Epidermal melanocyte (primary cell): ENCODE measurements around the gene BMS1.
"Not testable (repeated sequence)": the region's sequence is repeated elsewhere in the genome, so short reads cannot be mapped to it uniquely, and the experiment has no call there.

Experiments used
- DNase-seq: peaks from one replicate; pipeline ENCODE4 v3.0.0; 2011; ENCODE audit warnings: low spot score; ENCODE audit not compliant: insufficient read length

Gene BMS1

DNA sequence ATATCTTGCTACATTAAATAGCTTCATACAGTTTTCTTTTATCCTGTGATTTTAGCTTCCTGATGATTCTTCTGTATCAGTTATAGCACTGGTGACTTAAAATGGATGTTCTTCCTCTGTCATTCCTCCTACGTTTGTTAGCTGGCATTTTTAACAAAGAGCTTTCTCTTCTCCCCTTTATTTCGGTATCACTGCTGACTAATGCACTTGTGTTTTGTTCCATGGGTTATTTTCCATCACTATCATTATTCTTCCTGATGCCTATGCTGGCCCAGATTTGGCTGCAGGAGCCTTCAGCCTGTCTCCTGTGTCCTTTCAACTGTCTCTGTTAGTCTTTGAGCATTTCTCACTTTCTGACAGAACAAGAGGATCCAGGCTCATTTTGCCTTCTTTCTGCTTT, 13.1 kb downstream of the BMS1 start:
- DNase-seq: no peak

DNA sequence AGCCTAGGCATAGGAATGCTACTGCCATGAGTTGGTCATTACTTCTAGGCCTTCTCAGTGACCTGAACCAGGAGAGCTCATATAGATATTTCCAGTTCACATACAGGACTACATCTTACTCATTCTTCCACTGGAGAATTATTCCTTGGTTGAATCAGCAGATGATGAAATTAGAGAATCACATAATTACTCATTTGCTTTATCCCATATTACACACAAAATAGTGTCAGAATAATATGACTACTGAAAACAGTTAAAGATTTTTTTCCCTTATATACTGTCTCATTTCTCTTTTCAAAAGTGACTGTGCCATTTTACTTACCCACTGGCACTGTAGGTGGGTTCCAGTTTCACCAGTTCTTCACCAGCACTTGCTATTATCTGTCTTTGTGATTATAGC, 18.5 kb downstream of the BMS1 start:
- no peak for DNase-seq

DNA sequence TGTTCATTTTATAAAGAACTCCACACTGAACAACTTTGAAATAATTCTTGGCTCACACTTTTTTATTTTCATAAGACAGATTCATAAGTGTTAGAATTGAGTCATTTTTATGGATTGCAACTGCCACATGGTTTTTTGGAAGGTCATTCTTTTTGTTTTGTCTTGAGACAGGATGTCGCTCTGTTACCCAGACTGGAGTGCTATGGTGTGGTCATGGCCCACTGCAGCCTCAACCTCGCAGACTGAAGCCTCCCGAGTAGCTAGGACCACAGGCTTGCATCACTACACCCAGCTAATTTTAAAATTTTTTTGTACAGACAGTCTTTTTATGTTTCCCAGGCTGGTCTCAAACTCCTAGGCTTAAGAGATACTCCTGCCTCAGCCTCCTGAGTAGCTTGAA, 20.3 kb downstream of the BMS1 start:
- no peak for DNase-seq

DNA sequence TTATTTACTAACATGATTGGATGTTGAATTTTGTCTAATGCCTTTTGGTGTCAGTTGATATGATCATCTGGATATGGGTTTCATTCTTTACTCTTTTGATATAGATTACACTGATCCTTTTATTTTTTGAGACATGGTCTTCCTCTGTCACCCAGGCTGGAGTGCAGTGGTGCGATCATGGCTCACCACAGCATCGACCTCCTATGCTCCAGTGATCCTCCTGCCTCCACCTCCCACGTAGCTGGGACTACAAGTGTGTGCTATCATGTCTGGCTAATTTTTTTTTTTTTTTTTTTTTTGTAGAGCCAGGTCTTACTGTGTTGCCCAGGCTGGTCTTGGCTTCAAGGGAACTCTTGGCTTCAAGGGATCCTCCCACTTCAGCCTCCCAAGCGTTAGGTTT, 27.1 kb downstream of the BMS1 start:
- no peak for DNase-seq

DNA sequence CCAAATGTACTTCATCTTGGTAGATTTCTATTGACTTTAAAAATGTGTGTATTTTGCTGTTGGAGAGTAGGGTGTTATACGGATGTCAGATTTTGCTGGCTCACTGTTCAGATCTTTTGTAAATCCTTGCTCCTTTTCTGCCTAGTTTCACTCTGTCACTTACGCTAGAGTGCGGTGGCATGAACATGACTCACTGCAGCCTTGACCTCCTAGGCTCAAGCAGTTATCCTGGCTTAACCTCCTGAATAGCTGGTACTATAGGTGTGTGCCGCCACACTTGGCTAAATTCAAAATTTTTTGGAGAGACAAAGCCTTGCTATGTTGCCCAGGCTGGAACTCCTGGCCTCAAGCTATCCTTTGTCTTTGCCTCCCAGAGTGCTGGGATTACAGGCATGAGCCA, 29.4 kb downstream of the BMS1 start:
- DNase-seq: no peak

DNA sequence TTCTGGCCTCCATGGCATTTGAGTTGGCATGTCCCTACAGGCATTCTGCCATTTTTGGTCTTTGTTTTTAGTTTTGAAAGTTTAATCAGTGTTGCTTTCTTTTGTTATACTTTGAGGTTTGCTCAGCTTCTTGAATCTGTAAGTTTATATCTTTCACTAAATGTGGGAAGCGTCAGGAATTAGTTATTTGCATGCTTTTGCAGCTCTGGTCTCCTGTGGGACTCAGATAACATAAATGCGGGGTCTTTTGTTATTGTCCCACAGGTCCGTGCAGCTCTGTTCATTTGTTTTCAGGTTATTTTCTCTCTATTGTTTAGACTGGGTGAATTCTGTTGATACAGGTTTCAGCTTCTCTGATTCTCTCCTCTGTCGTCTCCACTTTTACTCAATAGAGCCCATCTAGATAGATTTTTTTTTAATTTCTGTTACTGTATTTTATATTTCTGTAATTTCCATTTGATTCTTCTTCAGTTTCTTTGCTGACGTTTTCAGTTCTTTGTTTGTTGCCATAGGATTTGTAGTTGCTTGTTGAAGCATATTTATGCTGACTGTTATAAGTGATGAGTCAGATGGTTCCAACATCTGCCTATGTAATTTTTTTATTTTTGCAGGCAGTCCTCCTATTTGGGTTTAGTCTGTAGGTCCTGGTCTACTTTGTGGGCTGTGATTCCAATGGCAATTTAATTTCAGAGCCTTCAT, 31.5 kb downstream of the BMS1 start:
- DNase-seq: not testable (repeated sequence)

DNA sequence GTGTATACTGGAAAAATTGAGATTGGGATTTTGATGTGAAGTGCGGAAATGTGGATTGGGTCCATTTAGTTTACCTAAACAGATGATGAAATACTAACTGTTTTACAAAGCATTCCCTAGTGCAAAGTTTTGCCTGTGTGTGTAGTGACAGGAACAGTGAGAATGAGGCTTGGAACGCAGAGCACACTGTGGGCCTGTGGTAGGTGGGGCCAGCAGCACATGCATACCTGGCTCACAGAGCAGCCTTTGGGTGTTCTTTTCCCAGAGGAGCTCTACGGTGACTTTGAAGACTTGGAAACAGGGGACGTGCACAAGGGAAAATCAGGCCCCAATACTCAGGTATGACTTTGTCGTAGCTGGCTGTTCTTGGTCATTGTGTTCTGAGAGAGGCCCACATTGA, 33.7 kb downstream of the BMS1 start:
- DNase-seq: not testable (repeated sequence)

DNA sequence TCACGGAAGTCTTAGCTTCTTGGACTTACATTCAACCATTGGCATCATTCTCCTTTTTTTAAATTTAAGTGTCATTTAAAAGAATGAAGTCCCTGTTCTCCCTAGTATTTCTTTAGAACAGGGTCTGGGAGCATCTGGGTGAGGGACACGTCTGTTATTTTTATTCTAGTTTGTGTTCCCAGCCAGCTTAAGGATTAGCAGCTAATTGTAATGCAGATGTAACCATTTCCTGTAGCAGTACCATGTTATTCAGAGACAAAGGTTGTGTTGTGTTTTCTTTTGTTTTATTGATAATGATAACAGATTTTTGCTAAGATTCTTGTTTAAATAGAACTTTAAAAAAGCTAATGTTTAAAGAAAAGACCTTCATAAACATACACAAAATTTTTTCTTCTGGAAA, 34.3 kb downstream of the BMS1 start:
- no peak for DNase-seq

DNA sequence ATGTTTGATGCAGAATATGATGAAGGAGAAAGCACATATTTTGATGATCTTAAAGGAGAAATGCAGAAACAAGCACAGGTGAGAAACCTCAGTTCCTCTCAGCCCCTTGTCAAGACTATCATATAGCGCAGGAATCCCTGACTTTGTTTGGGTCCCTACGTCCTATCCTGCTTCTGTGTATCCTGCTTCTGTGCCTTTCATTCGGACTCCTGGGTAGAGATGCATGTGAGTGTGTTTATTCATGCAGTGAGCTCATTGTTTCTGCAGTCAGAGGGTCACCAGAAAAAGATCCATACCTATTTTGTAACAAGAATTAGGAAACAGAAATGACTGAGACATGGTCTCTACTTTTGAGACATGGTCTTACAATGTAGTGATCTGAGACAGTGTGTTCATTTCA, 34.8 kb downstream of the BMS1 start:
- DNase-seq: not testable (repeated sequence)

DNA sequence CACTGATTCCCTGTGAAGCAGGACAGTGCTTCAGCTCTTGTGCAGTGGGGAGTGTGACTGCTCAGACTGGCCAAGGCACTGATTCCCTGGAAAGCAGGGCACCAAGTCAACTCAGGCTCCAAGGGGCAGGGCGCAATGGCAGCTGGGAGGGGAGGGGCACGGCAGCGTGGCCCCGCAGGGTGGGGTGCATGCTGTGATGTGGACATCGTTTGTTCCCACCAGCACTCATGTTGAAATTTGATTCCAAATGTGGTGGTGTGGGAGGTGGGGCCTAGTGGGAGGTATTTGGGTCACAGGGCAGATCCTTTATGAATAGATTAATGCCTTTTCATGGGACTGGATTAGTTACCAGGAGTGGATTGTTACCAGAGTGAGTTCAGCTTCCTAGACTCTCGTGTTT, 44.2 kb downstream of the BMS1 start:
- not testable (repeated sequence) for DNase-seq

DNA sequence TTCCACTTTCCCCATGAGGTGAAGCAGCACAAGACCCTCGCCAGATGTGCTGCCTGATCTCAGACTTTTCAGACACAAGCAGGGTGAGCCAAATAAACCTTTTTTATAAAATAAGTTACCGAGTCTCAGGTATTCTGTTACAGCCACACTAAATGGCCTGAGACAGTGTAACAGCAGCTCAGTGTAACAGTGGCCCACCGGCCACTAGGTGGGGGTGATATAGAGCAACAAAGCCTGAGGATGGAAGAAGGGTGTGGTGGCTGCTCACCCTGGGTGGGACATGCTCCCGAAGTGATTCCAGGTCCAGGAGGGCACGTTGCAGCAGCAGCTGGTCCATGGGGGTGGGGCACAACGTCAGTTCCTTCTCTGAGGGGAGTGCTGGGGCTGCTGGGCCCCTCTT, 44.6 kb downstream of the BMS1 start:
- DNase-seq: no peak

DNA sequence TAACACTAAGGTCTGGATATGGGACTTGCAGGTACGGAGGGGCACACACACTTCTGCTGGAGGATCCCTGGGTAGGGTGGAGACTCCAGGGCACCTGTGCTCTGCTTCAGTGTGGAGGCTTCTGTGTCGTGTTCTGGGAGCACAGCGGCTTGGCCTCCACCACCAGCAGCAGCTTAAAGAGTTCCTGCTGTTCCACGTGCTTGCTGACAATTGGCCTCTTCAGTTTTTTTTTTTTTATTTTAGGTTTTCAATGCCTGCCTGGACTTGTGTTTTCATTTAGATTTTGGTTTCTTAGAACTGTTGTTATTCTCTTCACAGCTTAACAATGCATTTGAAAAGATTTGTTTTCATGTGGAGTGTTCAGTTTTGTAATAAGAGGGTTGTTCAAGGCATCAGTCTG, 45.8 kb downstream of the BMS1 start:
- not testable (repeated sequence) for DNase-seq

DNA sequence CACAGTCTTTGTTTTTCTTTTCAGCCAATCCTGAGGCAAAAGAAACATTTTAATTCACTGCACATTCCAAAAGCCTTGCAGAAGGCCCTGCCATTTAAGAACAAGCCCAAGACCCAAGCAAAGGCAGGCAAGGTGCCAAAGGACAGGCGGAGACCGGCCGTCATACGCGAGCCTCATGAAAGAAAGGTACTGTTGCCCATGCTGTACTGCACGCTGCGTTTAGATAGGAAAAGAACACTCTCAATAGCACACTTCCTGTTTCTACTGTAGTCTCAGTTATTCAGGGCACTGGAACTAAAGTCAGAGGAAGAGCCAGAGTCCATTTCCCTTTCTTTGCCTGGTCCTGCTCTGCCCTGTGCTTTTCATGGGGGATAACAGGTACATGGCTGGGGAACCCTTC, 47.6 kb downstream of the BMS1 start:
- DNase-seq: no peak

DNA sequence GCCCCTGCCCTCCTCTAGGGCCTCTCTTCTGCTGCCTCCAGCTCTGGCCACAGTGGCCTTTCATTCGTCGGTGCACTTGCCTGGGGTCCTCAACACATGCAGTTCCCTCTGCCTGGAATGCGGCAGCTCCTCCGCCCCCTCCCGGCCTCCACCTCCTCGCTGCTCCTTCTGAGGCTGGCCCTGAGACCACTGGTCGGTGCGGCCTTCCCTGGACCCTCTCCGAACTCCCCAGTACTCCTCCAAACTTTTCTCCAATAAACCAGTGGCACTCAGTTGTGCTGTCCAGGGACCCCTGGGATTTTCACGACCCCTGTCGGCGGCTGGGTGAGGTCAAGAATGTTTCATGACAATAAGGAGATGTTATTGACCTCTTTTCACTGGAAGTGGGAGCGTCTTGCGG, 53.5 kb downstream of the BMS1 start:
- DNase-seq: no peak

DNA sequence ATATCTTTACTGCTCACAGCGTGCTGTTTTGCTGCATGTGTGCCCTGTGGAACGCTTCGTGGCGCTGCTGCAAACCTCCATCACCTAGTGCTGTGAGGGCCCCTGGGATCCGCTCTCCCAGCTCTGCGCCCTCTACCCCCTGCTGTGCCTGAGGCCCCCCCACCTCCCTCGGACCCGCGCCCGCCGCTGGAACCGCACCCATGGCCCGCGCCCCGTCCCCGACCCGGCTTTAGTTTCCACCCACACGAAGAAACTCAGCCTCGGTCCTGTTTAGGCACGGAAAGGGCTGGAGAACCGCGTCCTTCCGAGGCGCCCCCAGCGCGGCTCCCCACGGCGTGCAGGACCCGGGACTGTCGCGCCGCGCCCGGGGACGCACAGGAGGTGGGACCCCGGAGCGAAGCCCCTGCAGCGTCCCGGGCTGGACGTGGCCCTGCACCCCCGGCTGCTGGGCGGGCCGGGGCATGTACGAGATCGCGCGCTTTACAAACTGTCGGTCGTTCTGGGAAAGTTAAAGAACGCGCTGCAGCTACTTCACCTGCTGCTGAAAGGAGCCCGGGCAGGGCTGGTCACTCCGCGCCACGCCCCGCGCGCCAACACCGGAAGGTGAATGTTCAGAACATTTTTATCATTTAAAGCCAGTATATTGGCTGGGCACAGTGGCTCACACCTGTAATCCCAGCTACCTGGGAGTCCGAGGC, 54.3 kb downstream of the BMS1 start:
- no peak for DNase-seq

DNA sequence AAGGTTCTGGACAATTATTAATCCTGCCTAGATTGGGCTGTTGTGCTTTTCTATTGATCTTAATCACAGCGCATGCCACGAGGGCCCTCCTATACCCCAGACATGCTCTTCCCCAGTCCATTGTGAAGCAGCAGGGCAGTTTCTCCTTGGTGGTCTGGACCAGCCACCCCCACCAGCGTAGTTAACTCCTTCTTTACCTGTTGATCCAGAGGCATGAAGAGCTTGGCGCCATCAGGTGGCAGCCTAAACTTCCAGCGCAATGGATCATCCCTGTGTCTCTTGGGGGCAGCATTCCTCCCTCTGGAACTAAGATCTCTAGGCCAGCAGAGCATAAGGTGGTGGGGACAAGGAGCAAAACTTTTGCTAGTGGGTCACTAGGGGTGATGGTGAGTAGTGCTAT, 62.2 kb downstream of the BMS1 start:
- DNase-seq: not testable (repeated sequence)

DNA sequence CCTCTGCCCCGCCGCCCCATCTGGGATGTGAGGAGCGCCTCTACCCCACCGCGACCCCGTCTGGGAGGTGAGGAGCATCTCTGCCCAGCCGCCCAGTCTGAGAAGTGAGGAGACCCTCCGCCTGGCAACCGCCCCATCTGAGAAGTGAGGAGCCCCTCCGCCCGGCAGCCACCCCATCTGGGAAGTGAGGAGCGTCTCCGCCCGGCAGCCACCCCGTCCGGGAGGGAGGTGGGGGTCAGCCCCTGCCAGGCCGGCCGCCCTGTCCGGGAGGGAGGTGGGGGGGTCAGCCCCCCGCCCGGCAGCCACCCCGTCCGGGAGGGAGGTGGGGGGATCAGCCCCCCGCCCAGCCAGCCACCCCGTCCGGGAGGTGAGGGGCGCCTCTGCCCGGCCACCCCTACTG, 64.7 kb downstream of the BMS1 start:
- DNase-seq: not testable (repeated sequence)

DNA sequence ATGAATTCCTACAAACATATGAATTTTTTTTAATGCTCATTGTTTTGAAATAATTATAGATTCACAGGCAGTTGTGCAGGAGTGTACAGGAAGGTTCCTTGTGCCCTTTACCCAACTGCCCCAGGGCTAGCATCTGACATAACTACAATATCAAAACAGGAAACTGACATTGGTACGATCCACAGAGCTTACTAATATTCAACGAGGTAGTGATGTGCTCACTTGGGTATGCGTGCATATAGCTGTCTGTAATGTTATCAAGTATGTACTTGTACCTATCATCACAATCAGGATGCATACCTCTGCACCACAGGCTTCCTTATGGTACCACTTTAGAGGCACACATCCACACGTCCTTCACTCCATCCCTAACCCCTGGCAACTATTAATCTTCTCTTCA, 68.3 kb downstream of the BMS1 start:
- no peak for DNase-seq

DNA sequence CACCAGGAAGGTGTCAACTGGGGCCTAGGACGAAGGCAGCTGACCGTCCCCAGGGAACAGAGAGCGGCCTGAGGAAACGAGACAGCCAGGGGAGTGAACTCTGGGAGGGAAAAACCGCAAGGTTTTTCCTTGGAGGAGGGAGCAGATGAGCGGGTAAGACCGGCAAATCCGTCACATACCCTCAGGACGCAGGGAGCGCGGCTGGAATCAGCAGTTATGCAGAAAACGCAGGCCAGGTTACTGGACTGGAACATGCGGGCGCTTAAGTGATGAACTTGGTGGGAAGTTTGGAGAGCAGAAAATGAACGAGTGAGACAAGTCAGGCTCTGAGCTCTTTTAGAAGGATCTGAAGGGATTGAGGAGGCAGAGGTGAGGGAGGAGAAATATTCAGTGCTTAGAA, 76.7 kb downstream of the BMS1 start:
- no peak for DNase-seq

DNA sequence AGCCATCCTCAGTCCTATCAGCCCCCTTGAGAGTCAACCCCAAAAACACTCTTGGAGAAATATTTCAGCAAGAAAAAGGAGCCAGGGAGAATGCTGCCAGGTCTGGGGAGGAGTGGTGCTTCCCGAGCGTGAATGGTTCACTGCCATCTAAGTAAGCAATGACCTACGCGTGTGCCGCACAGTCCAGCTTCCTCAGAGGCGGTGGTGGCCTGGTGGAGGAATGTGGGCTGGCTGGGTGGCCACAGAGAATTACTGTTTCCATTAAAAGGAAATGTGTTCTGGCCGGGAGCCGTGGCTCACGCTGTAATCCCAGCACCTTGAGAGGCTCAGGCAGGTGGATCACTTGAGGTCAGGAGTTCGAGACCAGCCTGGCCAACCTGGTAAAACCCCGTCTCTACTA, 77.4 kb downstream of the BMS1 start:
- DNase-seq: not testable (repeated sequence)

DNA sequence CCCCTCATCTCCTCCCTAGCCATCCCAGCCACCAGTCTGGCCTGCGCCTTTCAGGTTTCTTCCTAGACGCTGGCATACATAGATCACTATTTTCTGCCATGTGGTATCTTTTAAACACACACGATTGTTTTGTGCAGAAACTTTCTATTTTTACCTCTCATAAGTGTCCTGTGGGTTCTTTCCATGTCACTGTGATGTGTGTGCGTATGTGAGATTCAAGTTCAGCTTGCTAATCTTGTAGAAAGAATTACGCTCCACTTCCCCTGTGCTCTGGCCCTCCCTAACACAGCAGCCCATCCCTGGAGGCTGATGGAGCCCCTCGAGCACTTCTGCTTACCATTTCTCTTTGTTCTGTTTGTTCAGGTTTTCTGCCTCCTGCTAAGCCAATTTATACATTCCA, 80.2 kb downstream of the BMS1 start:
- DNase-seq: not testable (repeated sequence)

DNA sequence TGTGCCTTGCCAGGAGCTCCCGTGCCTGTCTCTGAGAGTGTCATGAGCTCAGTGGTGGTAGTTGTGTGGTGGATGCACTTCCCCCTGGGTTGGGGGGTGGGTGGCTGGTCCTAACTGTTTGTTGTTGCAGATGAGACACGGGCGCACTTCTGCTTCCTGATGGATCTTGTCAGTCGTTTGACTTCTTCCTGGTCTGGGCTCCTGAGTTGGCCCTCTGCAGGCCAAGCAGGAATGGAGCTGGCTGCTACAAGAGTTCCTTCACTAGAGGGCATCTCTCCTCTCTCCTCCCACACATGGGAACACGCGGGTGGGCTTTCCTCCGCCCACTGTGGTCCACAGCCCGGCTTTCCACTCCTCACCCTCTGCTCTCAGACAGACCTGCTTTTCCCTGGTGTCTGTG, 82.0 kb downstream of the BMS1 start:
- no peak for DNase-seq

DNA sequence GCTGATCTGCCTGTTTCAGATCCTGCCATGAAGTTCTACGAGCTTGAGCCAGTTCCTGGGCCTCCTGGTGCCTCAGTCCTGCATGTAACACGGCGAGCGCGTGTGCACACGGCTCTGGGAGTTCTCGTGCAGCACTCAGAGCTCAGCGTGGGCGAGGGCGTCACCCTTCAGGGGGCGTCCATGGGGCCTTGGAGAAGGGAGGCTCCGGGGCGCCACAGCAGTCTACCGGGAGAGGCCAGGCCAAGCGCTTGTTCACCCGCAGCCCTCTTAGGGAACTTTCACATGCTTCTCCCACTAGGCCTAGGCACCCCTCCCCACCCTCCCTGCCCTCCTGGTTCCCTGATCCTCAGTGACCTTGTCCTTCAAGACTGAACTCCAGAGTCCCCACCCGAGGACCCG, 83.1 kb downstream of the BMS1 start:
- DNase-seq: no peak
